Mesendoderm (in vitro differentiated cells): ENCODE results near the gene FXR1.
A peak's percentile ranks its signal among the peaks of the same experiment; 100 is the strongest.

Source experiments
- DNase-seq: peaks from one replicate; pipeline ENCODE4 v3.0.0; 2013
- H2AK5ac ChIP-seq: 2 replicates; pipeline ENCODE4 v1.6.1; 2013; ENCODE audit warnings: low read length, inconsistent platforms
- H2BK120ac ChIP-seq: 2 replicates; pipeline ENCODE4 v1.6.1; 2013; ENCODE audit warnings: low read depth, mild to moderate bottlenecking, low read length, moderate library complexity, mixed read lengths
- H2BK15ac ChIP-seq: replicated peaks from 2 replicates; pipeline ENCODE4 v1.6.1; 2013; ENCODE audit warnings: low read depth, mild to moderate bottlenecking, moderate library complexity
- H2BK5ac ChIP-seq: 2 replicates; pipeline ENCODE4 v1.6.1; 2013; ENCODE audit warnings: low read length, inconsistent platforms
- H3K18ac ChIP-seq: 2 replicates; pipeline ENCODE4 v1.6.1; 2013; ENCODE audit warnings: mild to moderate bottlenecking, low read length, mixed read lengths
- H3K23ac ChIP-seq: one replicate; pipeline ENCODE4 v1.6.1; 2013; ENCODE audit warnings: low read length
- H3K27ac ChIP-seq: 2 replicates; pipeline ENCODE4 v1.5.1; 2013; ENCODE audit warnings: low read depth, mild to moderate bottlenecking, inconsistent platforms, low read length, moderate library complexity
- H3K27me3 ChIP-seq: 2 replicates; pipeline ENCODE4 v1.6.1; 2013; ENCODE audit warnings: low read length, control low read depth, mild to moderate bottlenecking, inconsistent platforms; ENCODE audit not compliant: insufficient read depth, poor library complexity
- H3K36me3 ChIP-seq: 2 replicates; pipeline ENCODE4 v1.6.1; 2013; ENCODE audit warnings: low read length, inconsistent platforms; ENCODE audit not compliant: control insufficient read depth, insufficient read depth
- H3K4ac ChIP-seq: one replicate; pipeline ENCODE4 v1.6.1; 2013; ENCODE audit warnings: low read depth, mild to moderate bottlenecking, low read length, moderate library complexity
- H3K4me1 ChIP-seq: 2 replicates; pipeline ENCODE4 v1.6.1; 2013; ENCODE audit warnings: low read depth, low read length, inconsistent platforms; ENCODE audit not compliant: control insufficient read depth
- H3K4me2 ChIP-seq: 2 replicates; pipeline ENCODE4 v1.6.1; 2013; ENCODE audit warnings: low read length
- H3K4me3 ChIP-seq: 2 replicates; pipeline ENCODE4 v1.5.1; 2013; ENCODE audit warnings: mild to moderate bottlenecking, low read length
- H3K56ac ChIP-seq: one replicate; pipeline ENCODE4 v1.6.1; 2013; ENCODE audit warnings: low read length
- H3K79me1 ChIP-seq: 2 replicates; pipeline ENCODE4 v1.6.1; 2013; ENCODE audit warnings: low read length, inconsistent platforms
- H3K79me2 ChIP-seq: 2 replicates; pipeline ENCODE4 v1.6.1; 2013; ENCODE audit warnings: mild to moderate bottlenecking, low read length; ENCODE audit not compliant: control insufficient read depth, insufficient read depth
- H3K9ac ChIP-seq: 2 replicates; pipeline ENCODE4 v1.6.1; 2013; ENCODE audit warnings: low read length, inconsistent platforms
- H4K5ac ChIP-seq: one replicate; pipeline ENCODE4 v1.6.1; 2013; ENCODE audit warnings: low read length
- H4K8ac ChIP-seq: one replicate; pipeline ENCODE4 v1.6.1; 2013; ENCODE audit warnings: low read depth, mild to moderate bottlenecking, control low read depth, low read length, moderate library complexity
- WGBS: extraction: QIAGEN DNeasy Blood & Tissue Kit; methylation state at CpG from one replicate; pipeline ENCODE4 v1.1.7; 2013; ENCODE audit warnings: low lambda C conversion rate, missing lambda C conversion rate; ENCODE audit not compliant: insufficient coverage; ENCODE audit errors: extremely low coverage; 5-methylcytosine and 5-hydroxymethylcytosine counted together

Gene FXR1

DNA sequence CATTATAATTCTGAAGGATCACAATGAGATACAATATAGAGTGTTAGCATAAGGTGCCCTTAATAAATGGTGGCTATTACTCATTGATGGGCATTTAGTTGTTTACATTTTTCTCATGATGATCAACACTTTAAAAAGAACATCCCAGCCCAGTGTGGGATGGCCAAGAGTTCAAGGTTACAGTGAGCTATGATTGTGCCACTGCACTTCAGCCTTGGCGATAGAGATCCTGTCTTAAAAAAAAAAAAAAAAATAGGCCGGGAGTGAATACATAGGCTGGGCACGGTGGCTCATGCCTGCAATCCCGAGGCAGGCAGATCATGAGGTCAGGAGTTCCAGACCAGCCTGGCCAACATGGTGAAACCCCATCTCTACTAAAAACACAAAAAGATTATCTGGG, 1.6 kb upstream of the FXR1 start:
- H2BK120ac ChIP-seq = no peak overlapping the region
- H3K4ac ChIP-seq = no peak overlapping the region
- H3K4me2 ChIP-seq = no peak overlapping the region
- H3K36me3 ChIP-seq = no peaks in the 10 kb centered on the region
- no peak overlapping the region for H2BK15ac ChIP-seq
- no peak overlapping the region for H4K5ac ChIP-seq
- H2AK5ac ChIP-seq = no peak overlapping the region
- no peak overlapping the region for H3K18ac ChIP-seq
- peaks cover 2% of the 10 kb centered on the region for H3K4me1 ChIP-seq
- H3K4me3 ChIP-seq = no peak overlapping the region
- no peak overlapping the region for H3K9ac ChIP-seq
- H3K56ac ChIP-seq = no peak overlapping the region
- H3K79me2 ChIP-seq = peaks cover 33% of the 10 kb centered on the region
- H3K27me3 ChIP-seq = no peaks in the 10 kb centered on the region
- WGBS = no CpG with 5 or more reads among the region's 4 CpGs
- H3K23ac ChIP-seq = no peak overlapping the region
- H3K27ac ChIP-seq = no peak overlapping the region
- no peak for DNase-seq
- H2BK5ac ChIP-seq = no peak overlapping the region
- H3K79me1 ChIP-seq = no peaks in the 10 kb centered on the region
- H4K8ac ChIP-seq = no peak overlapping the region

GRCh38 chr3:180911876-180912303, 580 bp upstream of the FXR1 start:
- no CpG with 5 or more reads among the region's 6 CpGs for WGBS
- H3K23ac ChIP-seq = no peak overlapping the region
- H3K36me3 ChIP-seq = no peaks in the 10 kb centered on the region
- no peak overlapping the region for H4K5ac ChIP-seq
- H2BK5ac ChIP-seq = no peak overlapping the region
- H3K79me1 ChIP-seq = no peaks in the 10 kb centered on the region
- no peak overlapping the region for H2BK120ac ChIP-seq
- no peaks in the 10 kb centered on the region for H3K27me3 ChIP-seq
- DNase-seq = no peak
- peak overlapping the region; percentile 86 for H3K56ac ChIP-seq
- no peak overlapping the region for H2AK5ac ChIP-seq
- peak overlapping the region; percentile 32 for H3K18ac ChIP-seq
- H3K9ac ChIP-seq = peak overlapping the region; percentile 78
- no peak overlapping the region for H3K4ac ChIP-seq
- H3K4me1 ChIP-seq = peaks cover 2% of the 10 kb centered on the region
- no peak overlapping the region for H4K8ac ChIP-seq
- peak overlapping the region; percentile 67 for H3K4me2 ChIP-seq
- H3K4me3 ChIP-seq = peak overlapping the region; percentile 35
- no peak overlapping the region for H2BK15ac ChIP-seq
- H3K79me2 ChIP-seq = peaks cover 43% of the 10 kb centered on the region
- H3K27ac ChIP-seq = peak overlapping the region; percentile 61

GRCh38 chr3:180913581-180914404, 1.3 kb downstream of the FXR1 start:
- Histone ChIP-seq H2BK120ac (no peak overlapping the region), H3K36me3 (no peaks in the 10 kb centered on the region), H3K4me1 (peaks cover 2% of the 10 kb centered on the region), H3K27ac (no peak overlapping the region), H4K5ac (no peak overlapping the region), H3K56ac (peak overlapping the region; percentile 100), H3K79me1 (no peaks in the 10 kb centered on the region), H3K27me3 (no peaks in the 10 kb centered on the region), H2BK5ac (no peak overlapping the region), H3K9ac (peak overlapping the region; percentile 99), H3K4me3 (peak overlapping the region; percentile 92), H4K8ac (no peak overlapping the region), H3K18ac (no peak overlapping the region), H2BK15ac (no peak overlapping the region), H3K4ac (no peak overlapping the region), H2AK5ac (no peak overlapping the region), H3K23ac (no peak overlapping the region), H3K79me2 (peaks cover 54% of the 10 kb centered on the region), H3K4me2 (peak overlapping the region; percentile 59)
- peak; percentile 56 for DNase-seq
- WGBS = no CpG with 5 or more reads among the region's 19 CpGs

DNA sequence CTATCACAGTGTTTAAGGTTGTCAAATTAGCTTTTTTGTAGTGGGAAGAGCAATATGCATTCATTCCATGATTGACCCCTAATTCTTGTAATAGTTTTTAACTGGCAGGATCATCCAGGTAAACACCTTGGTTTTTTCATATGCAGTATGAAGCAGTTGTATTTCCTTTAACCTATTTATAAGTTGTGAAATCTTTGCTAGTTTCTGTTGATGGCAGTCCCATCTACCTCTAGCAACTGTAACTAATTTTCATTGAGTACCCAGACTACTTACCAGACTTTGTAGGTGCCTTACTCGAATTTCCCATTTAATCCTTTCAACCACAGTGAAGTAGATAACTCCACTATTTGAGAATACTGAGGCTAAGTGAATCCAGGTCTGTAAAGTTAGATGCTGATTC, 6.1 kb downstream of the FXR1 start:
- Histone ChIP-seq H3K18ac (no peak overlapping the region), H2BK15ac (no peak overlapping the region), H3K36me3 (no peaks in the 10 kb centered on the region), H3K4ac (no peak overlapping the region), H3K56ac (no peak overlapping the region), H2AK5ac (no peak overlapping the region), H3K27me3 (no peaks in the 10 kb centered on the region), H3K9ac (no peak overlapping the region), H3K4me2 (no peak overlapping the region), H3K23ac (no peak overlapping the region), H2BK5ac (no peak overlapping the region), H3K4me3 (no peak overlapping the region), H3K27ac (no peak overlapping the region), H4K8ac (no peak overlapping the region), H3K79me1 (no peaks in the 10 kb centered on the region), H2BK120ac (no peak overlapping the region), H4K5ac (no peak overlapping the region), H3K4me1 (peaks cover 2% of the 10 kb centered on the region), H3K79me2 (peaks cover 87% of the 10 kb centered on the region)
- DNase-seq = no peak
- no CpG with 5 or more reads among the region's 1 CpG for WGBS

- Histone ChIP-seq H2BK15ac (no peak overlapping the region), H3K4me1 (no peaks in the 10 kb centered on the region), H3K4ac (no peak overlapping the region)
Observed at GRCh38 chr3:180922242-180922641, 9.8 kb downstream of the FXR1 start.

DNA sequence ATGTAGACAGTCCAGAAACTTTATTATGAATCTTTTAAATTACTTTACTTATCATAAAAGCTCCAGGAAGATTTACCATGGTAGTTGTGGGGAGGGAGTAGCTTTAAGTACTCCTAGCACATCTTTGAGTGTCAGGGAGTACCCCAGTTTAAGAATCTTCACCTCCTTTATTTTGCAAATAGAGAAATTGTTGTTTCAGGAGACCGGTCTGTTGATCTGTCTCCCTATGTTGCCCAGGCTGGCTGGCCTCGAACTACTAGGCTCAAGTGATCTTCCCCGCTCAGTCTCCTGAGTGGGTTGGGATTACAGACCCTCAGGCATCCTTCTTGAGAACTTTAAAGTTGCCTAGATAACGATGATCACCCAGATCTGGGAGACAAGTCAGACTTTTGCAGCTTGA, 11.1 kb downstream of the FXR1 start:
- Histone ChIP-seq H2BK120ac (no peak overlapping the region), H4K5ac (no peak overlapping the region), H3K4me2 (no peak overlapping the region), H3K9ac (no peak overlapping the region), H2BK5ac (no peak overlapping the region), H3K18ac (no peak overlapping the region), H3K4me1 (no peaks in the 10 kb centered on the region), H2BK15ac (no peak overlapping the region), H3K23ac (no peak overlapping the region), H3K4ac (no peak overlapping the region), H4K8ac (no peak overlapping the region), H3K27ac (no peak overlapping the region), H3K79me1 (no peaks in the 10 kb centered on the region), H3K79me2 (peaks cover 86% of the 10 kb centered on the region), H3K56ac (no peak overlapping the region), H3K4me3 (no peak overlapping the region), H3K36me3 (no peaks in the 10 kb centered on the region), H2AK5ac (no peak overlapping the region), H3K27me3 (no peaks in the 10 kb centered on the region)
- no peak for DNase-seq
- no CpG with 5 or more reads among the region's 4 CpGs for WGBS

More at GRCh38 chr3:180922242-180922641, 9.8 kb downstream of the FXR1 start:
- Histone ChIP-seq H3K4me3 (no peak overlapping the region), H3K56ac (no peak overlapping the region), H4K8ac (no peak overlapping the region), H3K79me1 (no peaks in the 10 kb centered on the region), H2BK120ac (no peak overlapping the region), H4K5ac (no peak overlapping the region), H2AK5ac (no peak overlapping the region), H3K27me3 (no peaks in the 10 kb centered on the region), H3K23ac (no peak overlapping the region), H3K9ac (no peak overlapping the region), H3K79me2 (peaks cover 86% of the 10 kb centered on the region), H3K36me3 (no peaks in the 10 kb centered on the region), H3K27ac (no peak overlapping the region), H3K18ac (no peak overlapping the region), H3K4me2 (no peak overlapping the region), H2BK5ac (no peak overlapping the region)
- DNase-seq = no peak
